GM18909 (cell line): Measurements from ENCODE around the gene SLC25A51.

ENCODE experiments used
- ATAC-seq: cut with Tn5 transposase; IDR thresholded peaks from one replicate; pipeline ENCODE4 v1.9.1; 2021; ENCODE audit warnings: mild to moderate bottlenecking; ENCODE audit not compliant: unreplicated experiment, poor library complexity

The SLC25A51 gene, protein sequence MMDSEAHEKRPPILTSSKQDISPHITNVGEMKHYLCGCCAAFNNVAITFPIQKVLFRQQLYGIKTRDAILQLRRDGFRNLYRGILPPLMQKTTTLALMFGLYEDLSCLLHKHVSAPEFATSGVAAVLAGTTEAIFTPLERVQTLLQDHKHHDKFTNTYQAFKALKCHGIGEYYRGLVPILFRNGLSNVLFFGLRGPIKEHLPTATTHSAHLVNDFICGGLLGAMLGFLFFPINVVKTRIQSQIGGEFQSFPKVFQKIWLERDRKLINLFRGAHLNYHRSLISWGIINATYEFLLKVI

GRCh38 chr9:37903647-37904444 is at the start of gene SLC25A51:
SLC25A51 (minus strand) TSS chr9:37904127; CDS start chr9:37888550, 15,577 bp downstream.
- peak; percentile 84 for ATAC-seq

GRCh38 chr9:37953206-37953774 is 49.4 kb upstream of the SLC25A51 start:
- no peak for ATAC-seq

GRCh38 chr9:37952731-37953130 is 48.8 kb upstream of the SLC25A51 start:
- ATAC-seq, result no peak

DNA sequence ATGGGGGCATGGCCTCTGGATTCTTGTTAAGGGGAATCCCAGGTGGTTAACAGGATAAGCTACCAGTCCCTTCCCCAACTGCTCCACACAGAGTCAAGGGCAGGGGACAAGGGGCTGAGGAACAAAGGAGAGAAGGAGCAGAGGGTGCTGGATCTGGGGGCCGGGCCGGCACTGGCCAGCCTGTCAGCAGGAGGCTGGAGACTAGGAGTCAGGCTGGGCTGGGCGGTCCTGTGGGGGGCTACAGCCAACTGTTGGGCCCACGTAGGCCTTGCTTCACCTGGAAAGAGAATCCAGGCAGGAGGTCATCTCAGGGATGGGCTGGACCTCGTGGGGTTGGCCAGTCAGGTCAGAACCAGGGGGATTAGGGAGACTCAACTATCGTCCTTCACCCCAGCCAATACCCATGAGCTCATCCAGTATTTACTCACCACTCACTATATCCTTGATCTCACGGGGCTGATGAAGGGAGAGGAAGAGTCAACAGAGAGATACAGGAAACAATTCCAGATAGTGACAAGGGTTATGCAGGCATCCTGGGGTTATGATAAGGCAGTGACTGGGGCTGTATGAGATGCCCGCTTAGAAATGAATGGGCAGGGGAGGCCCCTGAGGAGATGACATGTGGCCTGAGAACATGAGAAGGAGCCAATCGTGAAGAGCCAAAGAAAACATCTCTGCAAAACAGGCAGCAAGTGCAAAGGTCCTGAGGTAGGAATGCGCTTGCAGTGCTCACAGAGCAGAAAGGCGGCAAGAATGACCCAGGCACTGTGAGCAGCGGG is 47.9 kb upstream of the SLC25A51 start:
- no peak for ATAC-seq

DNA sequence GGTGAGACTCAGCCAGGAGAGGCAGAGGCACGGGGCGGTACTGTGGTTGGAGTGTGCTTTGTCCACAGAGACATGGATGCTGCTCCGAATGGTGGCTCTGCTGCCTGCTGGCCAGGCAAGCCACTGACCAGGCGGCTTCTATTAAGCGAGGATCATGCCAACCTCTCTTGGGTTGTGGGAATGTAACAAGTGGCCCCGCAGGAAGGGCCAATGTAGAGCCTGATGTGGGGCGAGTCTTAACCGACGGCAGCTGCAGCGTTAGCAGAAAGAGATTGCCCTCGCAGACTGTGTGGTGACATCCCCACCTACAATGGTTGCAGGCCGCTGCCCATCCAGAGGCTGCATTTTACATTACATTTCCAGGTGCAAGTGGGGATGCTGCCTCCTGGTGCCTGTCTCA is 46.6 kb upstream of the SLC25A51 start:
- no peak for ATAC-seq

- no peak for ATAC-seq
Measured at GRCh38 chr9:37949576-37949975, 45.6 kb upstream of the SLC25A51 start.

GRCh38 chr9:37948417-37948980 is 44.6 kb upstream of the SLC25A51 start:
- ATAC-seq, result no peak

- no peak for ATAC-seq
Measured at GRCh38 chr9:37947977-37948376, 44.0 kb upstream of the SLC25A51 start.

GRCh38 chr9:37947471-37947870 is 43.5 kb upstream of the SLC25A51 start:
- no peak for ATAC-seq

DNA sequence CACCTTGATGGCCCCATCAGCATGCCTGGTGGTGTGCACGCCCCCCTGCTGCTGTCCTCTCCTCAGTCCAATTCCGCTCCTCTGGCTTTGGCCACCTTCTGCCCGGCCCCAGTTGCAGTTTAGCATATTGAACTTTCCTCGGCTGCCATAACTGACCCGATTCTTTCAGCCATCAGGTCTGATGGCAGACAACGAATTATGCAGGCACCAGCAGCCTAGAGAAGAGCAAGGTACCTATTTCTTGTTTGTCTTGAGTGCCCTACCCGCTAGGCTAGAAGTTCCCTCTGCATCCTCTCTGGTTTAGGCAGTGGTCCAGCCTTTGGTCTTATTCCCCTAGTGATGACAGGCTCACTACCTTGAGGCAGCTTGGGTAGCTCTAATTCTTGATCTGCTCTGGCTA is 43.0 kb upstream of the SLC25A51 start:
- ATAC-seq, result no peak

DNA sequence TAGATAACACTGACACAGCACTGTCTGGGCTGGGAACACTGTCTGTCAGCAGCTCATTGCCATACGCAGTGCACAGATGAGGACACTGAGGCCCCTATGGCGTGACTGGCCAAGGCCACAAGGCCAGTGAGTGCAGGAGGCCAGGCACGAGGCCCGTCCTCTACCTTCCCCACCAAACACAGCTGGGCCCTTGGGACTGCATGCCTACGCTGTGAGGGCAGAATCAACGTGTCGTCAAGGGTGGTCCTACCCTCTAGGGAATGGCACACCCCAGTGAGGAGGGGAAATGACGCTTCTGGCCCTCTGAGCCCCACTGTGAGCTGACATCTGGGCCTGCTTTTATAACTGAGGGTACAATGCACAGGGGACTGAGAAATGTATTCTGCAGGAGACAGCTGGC is 42.1 kb upstream of the SLC25A51 start:
- ATAC-seq, result no peak

DNA sequence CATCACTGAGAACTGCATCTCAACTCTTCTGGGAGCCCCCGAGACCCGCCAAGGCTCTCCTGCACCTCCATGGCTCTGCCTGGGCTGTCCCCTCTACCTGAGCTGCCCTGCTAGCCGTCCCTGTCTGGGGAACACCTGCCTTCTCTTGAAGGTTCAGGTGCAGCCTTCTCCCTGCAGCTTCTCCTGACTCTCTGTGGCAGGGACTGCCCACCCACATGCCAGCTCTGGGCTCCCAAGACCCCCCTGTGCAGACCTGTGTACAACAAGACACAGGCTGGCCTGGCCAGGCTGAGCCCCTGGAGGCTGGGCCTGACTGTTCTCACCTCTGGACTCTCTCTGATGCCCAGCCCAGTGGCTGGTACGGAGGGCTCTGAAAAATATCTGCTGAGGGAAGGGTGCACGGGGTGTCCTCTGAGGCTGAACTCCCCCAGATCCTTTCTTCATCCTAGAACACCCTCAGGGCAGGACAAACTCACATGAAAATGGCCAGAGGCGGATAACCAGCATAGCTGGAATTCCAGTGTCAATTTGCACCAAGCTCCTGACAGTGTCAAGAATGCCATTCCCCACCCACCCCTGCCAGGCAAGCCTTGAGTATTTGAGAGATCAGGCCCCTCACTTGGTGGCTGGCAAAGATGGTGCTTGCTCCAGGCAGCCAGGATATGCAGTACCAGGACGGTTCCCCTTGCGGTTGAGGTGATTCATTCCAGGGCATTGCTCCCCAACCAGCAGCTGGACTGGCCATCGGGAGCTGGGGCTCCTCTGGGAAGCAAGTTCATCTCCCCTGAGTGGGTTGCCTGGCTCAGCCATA is 40.9 kb upstream of the SLC25A51 start:
- no peak for ATAC-seq

DNA sequence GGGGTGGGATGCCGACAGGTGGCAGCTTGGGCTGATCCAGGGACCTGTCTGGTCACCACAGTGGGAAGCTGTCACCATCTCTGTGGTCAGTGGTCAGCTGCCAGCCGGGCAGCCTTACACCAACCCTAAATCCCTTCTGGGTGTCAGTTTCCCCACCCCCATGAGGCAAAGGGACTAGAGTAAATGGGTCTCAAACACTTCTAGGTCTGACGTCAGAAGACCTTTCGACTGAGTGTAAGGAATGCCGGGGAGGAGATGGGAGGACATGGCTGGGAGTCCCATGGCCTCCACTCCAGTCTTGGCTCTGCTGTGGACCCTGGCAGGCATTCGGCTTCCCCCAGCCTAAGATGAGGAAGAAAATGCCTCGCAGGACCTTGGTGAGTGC is 40.3 kb upstream of the SLC25A51 start:
- no peak for ATAC-seq

GRCh38 chr9:37943345-37944265 is 39.7 kb upstream of the SLC25A51 start:
- ATAC-seq, result no peak

GRCh38 chr9:37942621-37943344 is 38.9 kb upstream of the SLC25A51 start:
- no peak for ATAC-seq

DNA sequence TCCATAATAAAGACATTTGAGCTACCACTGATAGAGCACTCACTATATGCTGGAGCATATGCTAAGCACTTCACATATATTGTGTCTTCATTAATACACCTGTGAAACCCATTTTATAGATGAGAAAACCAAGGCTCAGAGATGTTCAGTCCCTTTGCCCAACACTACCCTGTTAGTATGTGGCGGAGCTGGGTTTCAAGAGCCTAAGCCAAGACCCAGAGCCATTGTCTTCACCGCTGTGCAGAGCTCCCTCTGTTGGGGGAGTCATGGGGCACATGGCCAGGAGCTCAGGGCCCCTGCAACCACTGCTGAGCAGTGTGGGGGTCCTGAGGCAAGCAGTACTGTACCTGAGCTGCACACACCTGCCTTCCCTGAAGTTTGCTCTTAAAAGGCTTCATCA is 37.3 kb upstream of the SLC25A51 start:
- no peak for ATAC-seq

- ATAC-seq, result no peak
Measured at GRCh38 chr9:37939575-37940095, 35.7 kb upstream of the SLC25A51 start.
